ENCODE results near the gene BRK1. TPM values are rescaled to one million over a fixed set of nuclear protein-coding genes. Genes with fewer than 3 reads are reported as not detected.

BRK1 gene
- total RNA-seq, 1 experiment from 2014 or later = 123 TPM

- Histone ChIP-seq H3K4me1 (ENCODE audit: insufficient read depth, low read length, poor library complexity, severe bottlenecking) (no peaks in the 10 kb centered on the region), H3K36me3 (ENCODE audit: insufficient read depth, low read length, poor library complexity, severe bottlenecking) (no peaks in the 10 kb centered on the region), H3K9me3 (ENCODE audit: low read depth, low read length, poor library complexity, severe bottlenecking) (no peaks in the 10 kb centered on the region), H3K27me3 (replicated peaks; ENCODE audit: insufficient read depth, low read depth, low read length, poor library complexity) (no peaks in the 10 kb centered on the region), H3K4me3 (ENCODE audit: low read depth, low read length, poor library complexity, severe bottlenecking) (no peak overlapping the region), H3K27ac (ENCODE audit: low read depth, low read length, poor library complexity, severe bottlenecking) (no peak overlapping the region)
- BruUV-seq (replicated peaks) = no TSS peak
- CTCF ChIA-PET = interaction anchor here (0.6 kb wide), 1 partner anchor 27 kb away, joined by 3 read pairs; no protein-coding TSS in a partner anchor
- DNase-seq (ENCODE audit: low spot score) = no peak
- no peak for TF ChIP-seq EZH2 (IDR thresholded peaks at IDR 0.05; ENCODE audit: borderline replicate concordance, low read depth, low read length, poor library complexity, severe bottlenecking)
- TF ChIP-seq CTCF (conservative IDR thresholded peaks at IDR 0.05; ENCODE audit: low read depth, low read length) = no peak
- POLR2A ChIA-PET (ENCODE audit: low non-redundant PET) = no interaction called here
- intact Hi-C loops (cut with micrococcal nuclease; ENCODE audit: unreplicated experiment) = no loop called here
Observed at GRCh38 chr3:10136426-10137005, 21.0 kb downstream of the BRK1 start.

GRCh38 chr3:10137178-10137577 is 21.7 kb downstream of the BRK1 start:
- CTCF ChIA-PET = no interaction called here
- Histone ChIP-seq H3K27ac (ENCODE audit: low read depth, low read length, poor library complexity, severe bottlenecking) (no peak overlapping the region), H3K4me1 (ENCODE audit: insufficient read depth, low read length, poor library complexity, severe bottlenecking) (no peaks in the 10 kb centered on the region), H3K4me3 (ENCODE audit: low read depth, low read length, poor library complexity, severe bottlenecking) (no peak overlapping the region), H3K9me3 (ENCODE audit: low read depth, low read length, poor library complexity, severe bottlenecking) (no peaks in the 10 kb centered on the region), H3K27me3 (replicated peaks; ENCODE audit: insufficient read depth, low read depth, low read length, poor library complexity) (no peaks in the 10 kb centered on the region), H3K36me3 (ENCODE audit: insufficient read depth, low read length, poor library complexity, severe bottlenecking) (no peaks in the 10 kb centered on the region)
- POLR2A ChIA-PET (ENCODE audit: low non-redundant PET) = no interaction called here
- no peak for DNase-seq (ENCODE audit: low spot score)
- intact Hi-C loops (cut with micrococcal nuclease; ENCODE audit: unreplicated experiment) = no loop called here
- no peak for TF ChIP-seq EZH2 (IDR thresholded peaks at IDR 0.05; ENCODE audit: borderline replicate concordance, low read depth, low read length, poor library complexity, severe bottlenecking)
- no peak for TF ChIP-seq CTCF (conservative IDR thresholded peaks at IDR 0.05; ENCODE audit: low read depth, low read length)
- BruUV-seq (replicated peaks) = no TSS peak

- Histone ChIP-seq H3K36me3 (ENCODE audit: insufficient read depth, low read length, poor library complexity, severe bottlenecking) (peaks cover 10% of the 10 kb centered on the region), H3K27ac (ENCODE audit: low read depth, low read length, poor library complexity, severe bottlenecking) (peak overlapping the region; percentile 76), H3K4me3 (ENCODE audit: low read depth, low read length, poor library complexity, severe bottlenecking) (peak overlapping the region; percentile 78), H3K9me3 (ENCODE audit: low read depth, low read length, poor library complexity, severe bottlenecking) (no peaks in the 10 kb centered on the region), H3K4me1 (ENCODE audit: insufficient read depth, low read length, poor library complexity, severe bottlenecking) (peaks cover 8% of the 10 kb centered on the region), H3K27me3 (replicated peaks; ENCODE audit: insufficient read depth, low read depth, low read length, poor library complexity) (no peaks in the 10 kb centered on the region)
- POLR2A ChIA-PET (ENCODE audit: low non-redundant PET) = no interaction called here
- CTCF ChIA-PET = no interaction called here
- no TSS peak for BruUV-seq (replicated peaks)
- DNase-seq (ENCODE audit: low spot score) = no peak
- TF ChIP-seq CTCF (conservative IDR thresholded peaks at IDR 0.05; ENCODE audit: low read depth, low read length) (no peak), EZH2 (IDR thresholded peaks at IDR 0.05; ENCODE audit: borderline replicate concordance, low read depth, low read length, poor library complexity, severe bottlenecking) (no peak)
- intact Hi-C loops (cut with micrococcal nuclease; ENCODE audit: unreplicated experiment) = no loop called here
Observed at GRCh38 chr3:10140996-10141546, 25.6 kb downstream of the BRK1 start.
